CD4-positive, alpha-beta T cell treated with Interleukin-4 for 1 hour (primary cell): ENCODE results near the gene FAM20C.

Experiments used
- DNase-seq, 2 donors: peaks; one replicate each; pipeline ENCODE4 v3.0.0-alpha.2; 2020 to 2022

The FAM20C gene

GRCh38 chr7:211033-211714 is 18.8 kb downstream of the FAM20C start:
- no peak for DNase-seq

GRCh38 chr7:211715-212058 is 19.3 kb downstream of the FAM20C start:
- no peak for DNase-seq

- no peak for DNase-seq
These were observed 20.4 kb downstream of the FAM20C start for GRCh38 chr7:212754-213153.

GRCh38 chr7:213324-213993 is 21.1 kb downstream of the FAM20C start:
- no peak for DNase-seq

GRCh38 chr7:214410-215212 is 22.2 kb downstream of the FAM20C start:
- no peak for DNase-seq

GRCh38 chr7:216360-217300 is 24.3 kb downstream of the FAM20C start:
- DNase-seq, result no peak

GRCh38 chr7:217781-218180 is 25.4 kb downstream of the FAM20C start:
- no peak for DNase-seq

- no peak for DNase-seq
These were observed 25.9 kb downstream of the FAM20C start for GRCh38 chr7:218316-218715.

GRCh38 chr7:218896-219580 is 26.7 kb downstream of the FAM20C start:
- no peak for DNase-seq

- DNase-seq, result no peak
These were observed 27.3 kb downstream of the FAM20C start for GRCh38 chr7:219581-220150.

GRCh38 chr7:220151-220841 is 27.9 kb downstream of the FAM20C start:
- no peak for DNase-seq

- no peak for DNase-seq
These were observed 29.8 kb downstream of the FAM20C start for GRCh38 chr7:221978-222715.

- DNase-seq, result no peak
These were observed 30.3 kb downstream of the FAM20C start for GRCh38 chr7:222716-223041.

GRCh38 chr7:223118-223800 is 30.9 kb downstream of the FAM20C start:
- DNase-seq, result no peak

- DNase-seq, result no peak
These were observed 31.5 kb downstream of the FAM20C start for GRCh38 chr7:223861-224260.

GRCh38 chr7:226281-226895 is 34.0 kb downstream of the FAM20C start:
- DNase-seq, result no peak

- DNase-seq, result no peak
These were observed 35.6 kb downstream of the FAM20C start for GRCh38 chr7:227926-228325.

- DNase-seq, result no peak
These were observed 36.2 kb downstream of the FAM20C start for GRCh38 chr7:228610-229009.

GRCh38 chr7:229184-229964 is 37.0 kb downstream of the FAM20C start:
- DNase-seq, result no peak
